Spleen (tissue), 7 donors: ENCODE results near the gene FN3K.
"Not testable (repeated sequence)": the region's sequence is repeated elsewhere in the genome, so short reads cannot be mapped to it uniquely, and the experiment has no call there.

ENCODE experiments used
- POLR2A ChIP-seq, 3 donors: fragments of 450-650 bp; IDR thresholded peaks; one replicate each; pipeline ENCODE4 v1.5.1; 2017; ENCODE audit warnings: antibody characterized with exemption in 3 of 3, mild to moderate bottlenecking in 1 of 3
- POLR2AphosphoS5 ChIP-seq, 3 donors: sonication (generic); formaldehyde crosslinking; IDR thresholded peaks; one replicate each; pipeline ENCODE4 v1.5.1; 2017; ENCODE audit warnings: antibody characterized with exemption in 3 of 3
- TF ChIP-seq, protein P1 (sequence below), 11 experiments: fragments of 200-600 bp in 7 of 11; fragments of 450-650 bp in 4 of 11; sonication (generic) in 4 of 11; IDR thresholded peaks in 8 of 11; conservative IDR thresholded peaks in 3 of 11; 1 replicate in 7 of 11; 2 replicates in 4 of 11; pipeline versions ENCODE4 v1.4.0 to v1.8.0; 2016 to 2021; ENCODE audit warnings: antibody characterized with exemption in 11 of 11, inconsistent platforms in 4 of 11, mild to moderate bottlenecking in 1 of 11
- donor health status: DM: no; HTN: no; CAD: no; lungs with moderate emphysema.
- donor health status: DM: no; HTN: no; CAD: no.
- donor health status: DM: no; HTN: no; CAD: no.

DNA sequence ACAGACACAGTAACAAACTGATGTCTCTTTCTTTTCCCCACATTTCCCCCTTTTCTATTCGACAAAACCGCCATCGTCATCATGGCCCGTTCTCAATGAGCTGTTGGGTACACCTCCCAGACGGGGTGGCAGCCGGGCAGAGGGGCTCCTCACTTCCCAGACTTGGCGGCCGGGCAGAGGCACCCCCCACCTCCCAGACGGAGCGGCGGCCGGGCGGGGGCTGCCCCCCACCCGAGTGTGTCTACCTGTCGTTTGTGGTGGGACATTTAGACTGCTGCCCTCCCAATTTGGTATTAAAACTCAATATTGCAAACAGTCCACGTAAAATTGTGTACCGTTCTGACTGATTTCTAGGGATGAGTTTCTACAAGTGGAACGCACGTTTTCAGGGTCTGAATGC is 39.0 kb downstream of the FN3K start:
- TF ChIP-seq, protein P1, sequence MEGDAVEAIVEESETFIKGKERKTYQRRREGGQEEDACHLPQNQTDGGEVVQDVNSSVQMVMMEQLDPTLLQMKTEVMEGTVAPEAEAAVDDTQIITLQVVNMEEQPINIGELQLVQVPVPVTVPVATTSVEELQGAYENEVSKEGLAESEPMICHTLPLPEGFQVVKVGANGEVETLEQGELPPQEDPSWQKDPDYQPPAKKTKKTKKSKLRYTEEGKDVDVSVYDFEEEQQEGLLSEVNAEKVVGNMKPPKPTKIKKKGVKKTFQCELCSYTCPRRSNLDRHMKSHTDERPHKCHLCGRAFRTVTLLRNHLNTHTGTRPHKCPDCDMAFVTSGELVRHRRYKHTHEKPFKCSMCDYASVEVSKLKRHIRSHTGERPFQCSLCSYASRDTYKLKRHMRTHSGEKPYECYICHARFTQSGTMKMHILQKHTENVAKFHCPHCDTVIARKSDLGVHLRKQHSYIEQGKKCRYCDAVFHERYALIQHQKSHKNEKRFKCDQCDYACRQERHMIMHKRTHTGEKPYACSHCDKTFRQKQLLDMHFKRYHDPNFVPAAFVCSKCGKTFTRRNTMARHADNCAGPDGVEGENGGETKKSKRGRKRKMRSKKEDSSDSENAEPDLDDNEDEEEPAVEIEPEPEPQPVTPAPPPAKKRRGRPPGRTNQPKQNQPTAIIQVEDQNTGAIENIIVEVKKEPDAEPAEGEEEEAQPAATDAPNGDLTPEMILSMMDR (IDR thresholded peaks at IDR 0.05 in 8 of 11, conservative IDR thresholded peaks at IDR 0.05 in 3 of 11): not testable (repeated sequence)
- TF ChIP-seq POLR2A, POLR2AphosphoS5 (IDR thresholded peaks at IDR 0.05): not testable (repeated sequence)
